Keratinocyte (primary cell): ENCODE measurements around the gene TRA2B. TPM values are rescaled to one million over a fixed set of nuclear protein-coding genes. Genes with fewer than 3 reads are reported as not detected.

Experiments
- DNase-seq: peaks from one replicate; pipeline ENCODE4 v3.0.0-alpha.2; 2011; ENCODE audit warnings: low read depth, missing footprints, low spot score
- FAIRE-seq: peaks from 2 replicates; lab custom pipeline; 2011; peaks lifted over from hg19 to GRCh38; lab: Jason Lieb, UNC
- H2AFZ ChIP-seq: 2 replicates; pipeline ENCODE4 v1.6.0; 2012; ENCODE audit warnings: low read length, control low read depth, inconsistent platforms; ENCODE audit not compliant: control insufficient read depth
- H3K27ac ChIP-seq: 2 replicates; pipeline ENCODE4 v1.5.1; 2011; ENCODE audit warnings: low read length; ENCODE audit not compliant: control insufficient read depth, insufficient read depth
- H3K27me3 ChIP-seq: 3 replicates; pipeline ENCODE4 v1.6.0; 2011; ENCODE audit warnings: low read length; ENCODE audit not compliant: control insufficient read depth, insufficient read depth; ENCODE audit errors: extremely low read depth
- H3K36me3 ChIP-seq, 2 experiments: 2 replicates in 1 of 2; 3 replicates in 1 of 2; pipeline ENCODE4 v1.5.1; 2011; ENCODE audit warnings: low read length in 2 of 2, mild to moderate bottlenecking in 1 of 2; ENCODE audit not compliant: control insufficient read depth in 2 of 2, insufficient read depth in 2 of 2; ENCODE audit errors: extremely low read depth in 1 of 2
- H3K4me1 ChIP-seq: 3 replicates; pipeline ENCODE4 v1.5.1; 2011; ENCODE audit warnings: low read length; ENCODE audit not compliant: control insufficient read depth, insufficient read depth; ENCODE audit errors: extremely low read depth
- H3K4me2 ChIP-seq: 3 replicates; pipeline ENCODE4 v1.6.0; 2011; ENCODE audit warnings: low read depth, low read length; ENCODE audit not compliant: control insufficient read depth, insufficient read depth; ENCODE audit errors: extremely low read depth
- H3K4me3 ChIP-seq, 3 experiments: fragments of 200-600 bp in 1 of 3; sonication (generic) in 1 of 3; 2 replicates in 2 of 3; 3 replicates in 1 of 3; pipeline ENCODE4 v1.5.1; 2011 to 2016; ENCODE audit warnings: low read length in 3 of 3, mild to moderate bottlenecking in 3 of 3, control low read depth in 2 of 3, inconsistent platforms in 1 of 3, low read depth in 1 of 3, mixed read lengths in 1 of 3, mixed run types in 1 of 3, moderate library complexity in 1 of 3; ENCODE audit not compliant: control insufficient read depth in 2 of 3, insufficient read depth in 2 of 3; ENCODE audit errors: extremely low read depth in 1 of 3
- H3K79me2 ChIP-seq: 2 replicates; pipeline ENCODE4 v1.6.0; 2012; ENCODE audit warnings: low read length; ENCODE audit not compliant: control insufficient read depth, insufficient read depth
- H3K9ac ChIP-seq: 3 replicates; pipeline ENCODE4 v1.6.0; 2011; ENCODE audit warnings: low read length; ENCODE audit not compliant: control insufficient read depth, insufficient read depth; ENCODE audit errors: extremely low read depth
- H3K9me1 ChIP-seq: 3 replicates; pipeline ENCODE4 v1.6.0; 2011; ENCODE audit warnings: low read length; ENCODE audit not compliant: control insufficient read depth, insufficient read depth; ENCODE audit errors: extremely low read depth
- H3K9me3 ChIP-seq: 2 replicates; pipeline ENCODE4 v1.5.1; 2012; ENCODE audit warnings: low read depth, low read length; ENCODE audit not compliant: control insufficient read depth
- H4K20me1 ChIP-seq: 3 replicates; pipeline ENCODE4 v1.6.0; 2011; ENCODE audit warnings: low read length; ENCODE audit not compliant: control insufficient read depth, insufficient read depth; ENCODE audit errors: extremely low read depth
- CTCF ChIP-seq, 3 experiments: IDR thresholded peaks in 1 of 3; conservative IDR thresholded peaks in 1 of 3; optimal IDR thresholded peaks in 1 of 3; 2 replicates in 2 of 3; 3 replicates in 1 of 3; pipeline versions ENCODE3 to v1.5.1; 2011; ENCODE audit warnings: low read length in 3 of 3, mild to moderate bottlenecking in 3 of 3, moderate library complexity in 2 of 3, control low read depth in 1 of 3, inconsistent platforms in 1 of 3; ENCODE audit not compliant: insufficient read depth in 2 of 3; ENCODE audit errors: extremely low read depth in 1 of 3
- EZH2 ChIP-seq: IDR thresholded peaks from one replicate; pipeline ENCODE4 v1.6.1; 2012; ENCODE audit warnings: inconsistent platforms, mild to moderate bottlenecking, low read length, moderate library complexity
- dilution Hi-C: fragments of 300-500 bp; cut with MboI; formaldehyde crosslinking; loops from one replicate; pipeline ENCODE4 v1.7.0; 2020; ENCODE audit warnings: low sequenced_read_pairs; ENCODE audit not compliant: extremely low pct_ligation_motif_present
- polyA plus RNA-seq, 5 experiments: library from polyadenylated mRNA; depleted of rRNA in 3 of 5; stranded (reverse) in 3 of 5; stranded (forward) in 1 of 5; unstranded in 1 of 5; fragments of >200 nt; gene quantifications; 1 replicate in 1 of 5; 2 replicates in 3 of 5; 3 replicates in 1 of 5; pipeline versions ENCODE4 v1.2.1 to v1.2.3, GENCODE V29; 2011 to 2012; ENCODE audit warnings: missing spikeins in 2 of 5, low read depth in 1 of 5, low replicate concordance in 1 of 5

The TRA2B gene
- polyA plus RNA-seq, 1 donor (not counting 4 experiments of a cell fraction or from before 2014, with no cell fraction given), result 195 TPM

GRCh38 chr3:185936273-185936629, 1.6 kb downstream of the TRA2B start:
- H3K4me1 ChIP-seq, result peaks cover 33% of the 10 kb centered on the region
- H3K9ac ChIP-seq, result peak overlapping the region; percentile 100
- peaks cover 44% of the 10 kb centered on the region for H4K20me1 ChIP-seq
- peaks cover 68% of the 10 kb centered on the region for H3K79me2 ChIP-seq
- H2AFZ ChIP-seq, result no peak overlapping the region
- H3K9me3 ChIP-seq, result no peaks in the 10 kb centered on the region
- H3K4me3 ChIP-seq, result peak overlapping the region; percentile 99
- no peaks in the 10 kb centered on the region for H3K27me3 ChIP-seq
- H3K27ac ChIP-seq, result peak overlapping the region; percentile 98
- no peak for TF ChIP-seq EZH2
- TF ChIP-seq CTCF (optimal IDR thresholded peaks at IDR 0.05 in 1 of 3, IDR thresholded peaks at IDR 0.05 in 1 of 3, conservative IDR thresholded peaks at IDR 0.05 in 1 of 3; ENCODE audit: extremely low read depth in 1 of 3, insufficient read depth in 2 of 3, low read length in 3 of 3), result no peak
- no peak for DNase-seq
- no peaks in the 10 kb centered on the region for H3K9me1 ChIP-seq
- no peak for FAIRE-seq
- dilution Hi-C loops, result no loop called here
- H3K36me3 ChIP-seq, result peaks cover 0 to 14% of the 10 kb centered on the region in 2 experiments
- H3K4me2 ChIP-seq, result peak overlapping the region; percentile 90

GRCh38 chr3:185935465-185936272, 2.1 kb downstream of the TRA2B start:
- H2AFZ ChIP-seq, result no peak overlapping the region
- H3K9me3 ChIP-seq, result no peaks in the 10 kb centered on the region
- dilution Hi-C loops, result no loop called here
- peaks cover 74% of the 10 kb centered on the region for H3K79me2 ChIP-seq
- H4K20me1 ChIP-seq, result peaks cover 50% of the 10 kb centered on the region
- H3K4me3 ChIP-seq, result peak overlapping the region; percentile 99
- H3K27me3 ChIP-seq, result no peaks in the 10 kb centered on the region
- peaks cover 0 to 17% of the 10 kb centered on the region in 2 experiments for H3K36me3 ChIP-seq
- FAIRE-seq (peak; percentile 52), DNase-seq (no peak)
- H3K9me1 ChIP-seq, result no peaks in the 10 kb centered on the region
- H3K4me1 ChIP-seq, result peaks cover 35% of the 10 kb centered on the region
- H3K4me2 ChIP-seq, result peak overlapping the region; percentile 90
- TF ChIP-seq EZH2 (no peak), CTCF (optimal IDR thresholded peaks at IDR 0.05 in 1 of 3, IDR thresholded peaks at IDR 0.05 in 1 of 3, conservative IDR thresholded peaks at IDR 0.05 in 1 of 3; ENCODE audit: extremely low read depth in 1 of 3, insufficient read depth in 2 of 3, low read length in 3 of 3) (no peak)
- peak overlapping the region; percentile 100 for H3K9ac ChIP-seq
- peak overlapping the region; percentile 98 for H3K27ac ChIP-seq
